HepG2 (cell line): Measurements from ENCODE around the gene MYLK. TPM values are rescaled to one million over a fixed set of nuclear protein-coding genes. Genes with fewer than 3 reads are reported as not detected.

Experiments used
- ELF4 ChIP-seq: sonication (generic); formaldehyde crosslinking; IDR thresholded peaks from 2 replicates; pipeline ENCODE4 v1.5.0; 2020; ENCODE audit warnings: missing genetic modification reagents, mild to moderate bottlenecking, moderate library complexity, borderline replicate concordance
- GPN1 ChIP-seq: sonication (generic); formaldehyde crosslinking; IDR thresholded peaks from 2 replicates; pipeline ENCODE4 v1.5.1; 2020; ENCODE audit warnings: missing genetic modification reagents, borderline replicate concordance
- HNF4G ChIP-seq, 2 experiments: sonication (generic) in 1 of 2; formaldehyde crosslinking in 1 of 2; IDR thresholded peaks; 2 replicates each; pipeline versions ENCODE4 v1.4.0 to v1.6.1; 2011 to 2020; ENCODE audit warnings: borderline replicate concordance in 2 of 2, low read depth in 2 of 2, mild to moderate bottlenecking in 2 of 2, low read length in 1 of 2, missing genetic modification reagents in 1 of 2, moderate library complexity in 1 of 2
- HOXA5 ChIP-seq: sonication (generic); formaldehyde crosslinking; IDR thresholded peaks from 2 replicates; pipeline ENCODE4 v1.4.0; 2020; ENCODE audit warnings: missing genetic modification reagents
- KMT2A ChIP-seq: sonication (generic); formaldehyde crosslinking; IDR thresholded peaks from 2 replicates; pipeline ENCODE4 v1.4.0; 2020; ENCODE audit warnings: missing genetic modification reagents
- MBD4 ChIP-seq: IDR thresholded peaks from 2 replicates; pipeline ENCODE4 v1.6.1; 2012; ENCODE audit warnings: low read length, inconsistent platforms, borderline replicate concordance
- MTF1 ChIP-seq: sonication (generic); formaldehyde crosslinking; IDR thresholded peaks from 2 replicates; pipeline ENCODE4 v1.5.0; 2020; ENCODE audit warnings: missing genetic modification reagents
- MZF1 ChIP-seq: sonication (generic); formaldehyde crosslinking; IDR thresholded peaks from 2 replicates; pipeline ENCODE4 v1.8.1; 2023; ENCODE audit warnings: mild to moderate bottlenecking, missing genetic modification reagents, borderline replicate concordance
- PAWR ChIP-seq: sonication (generic); formaldehyde crosslinking; IDR thresholded peaks from 2 replicates; pipeline ENCODE4 v1.4.0; 2020; ENCODE audit warnings: missing genetic modification reagents, mild to moderate bottlenecking, borderline replicate concordance
- PHB2 ChIP-seq: fragments of 450-650 bp; IDR thresholded peaks from 2 replicates; pipeline ENCODE4 v1.6.1; 2018; ENCODE audit not compliant: partially characterized antibody
- SALL2 ChIP-seq: sonication (generic); formaldehyde crosslinking; IDR thresholded peaks from 2 replicates; pipeline ENCODE4 v1.8.1; 2023; ENCODE audit warnings: mild to moderate bottlenecking, missing genetic modification reagents, inconsistent platforms
- SP2 ChIP-seq: sonication (generic); formaldehyde crosslinking; IDR thresholded peaks from 2 replicates; pipeline ENCODE4 v1.5.1; 2020; ENCODE audit warnings: mild to moderate bottlenecking, missing genetic modification reagents
- ZNF431 ChIP-seq: sonication (generic); formaldehyde crosslinking; IDR thresholded peaks from 2 replicates; pipeline ENCODE4 v1.9.0; 2022; ENCODE audit warnings: missing genetic modification reagents, low read depth, mild to moderate bottlenecking, borderline replicate concordance
- ZNF543 ChIP-seq: sonication (generic); formaldehyde crosslinking; IDR thresholded peaks from 2 replicates; pipeline ENCODE4 v1.4.0; 2020; ENCODE audit warnings: mild to moderate bottlenecking, missing genetic modification reagents
- ZNF564 ChIP-seq: sonication (generic); formaldehyde crosslinking; IDR thresholded peaks from 2 replicates; pipeline ENCODE4 v1.8.1; 2023; ENCODE audit warnings: mild to moderate bottlenecking, missing genetic modification reagents
- polyA plus RNA-seq, 8 experiments: library from polyadenylated mRNA; depleted of rRNA in 3 of 8; stranded (reverse) in 7 of 8; unstranded in 1 of 8; fragments of >200 nt; fragmentation: Illumina TruSeq in 4 of 8; extraction: Trizol in 4 of 8; gene quantifications; 2 replicates each; pipeline versions ENCODE4 v1.2.1 to v1.2.3, GENCODE V29; 2011 to 2016; ENCODE audit warnings: low read depth in 4 of 8, missing spikeins in 1 of 8, mixed read lengths in 1 of 8; ENCODE audit not compliant: insufficient read depth in 1 of 8
- total RNA-seq, 5 experiments: library from RNA; depleted of rRNA; stranded (reverse); fragments of >200 nt; fragmentation: Illumina TruSeq; extraction: Trizol; gene quantifications; 2 replicates each; pipeline ENCODE4 v1.2.3, GENCODE V29; 2016; ENCODE audit warnings: low read depth in 1 of 5
- TF ChIP-seq, protein P1 (sequence below): sonication (generic); formaldehyde crosslinking; IDR thresholded peaks from 2 replicates; pipeline ENCODE4 v1.4.0; 2020; ENCODE audit warnings: missing genetic modification reagents, borderline replicate concordance
- TF ChIP-seq, protein P2 (sequence below): sonication (generic); formaldehyde crosslinking; IDR thresholded peaks from 2 replicates; pipeline ENCODE4 v1.5.1; 2020; ENCODE audit warnings: mild to moderate bottlenecking, missing genetic modification reagents, moderate library complexity

The MYLK gene
- total and polyA plus RNA-seq, 2 of the 13 experiments (the other 11 are each of a cell fraction or from before 2014, with no cell fraction given) = 10.6 to 34.9 TPM

DNA sequence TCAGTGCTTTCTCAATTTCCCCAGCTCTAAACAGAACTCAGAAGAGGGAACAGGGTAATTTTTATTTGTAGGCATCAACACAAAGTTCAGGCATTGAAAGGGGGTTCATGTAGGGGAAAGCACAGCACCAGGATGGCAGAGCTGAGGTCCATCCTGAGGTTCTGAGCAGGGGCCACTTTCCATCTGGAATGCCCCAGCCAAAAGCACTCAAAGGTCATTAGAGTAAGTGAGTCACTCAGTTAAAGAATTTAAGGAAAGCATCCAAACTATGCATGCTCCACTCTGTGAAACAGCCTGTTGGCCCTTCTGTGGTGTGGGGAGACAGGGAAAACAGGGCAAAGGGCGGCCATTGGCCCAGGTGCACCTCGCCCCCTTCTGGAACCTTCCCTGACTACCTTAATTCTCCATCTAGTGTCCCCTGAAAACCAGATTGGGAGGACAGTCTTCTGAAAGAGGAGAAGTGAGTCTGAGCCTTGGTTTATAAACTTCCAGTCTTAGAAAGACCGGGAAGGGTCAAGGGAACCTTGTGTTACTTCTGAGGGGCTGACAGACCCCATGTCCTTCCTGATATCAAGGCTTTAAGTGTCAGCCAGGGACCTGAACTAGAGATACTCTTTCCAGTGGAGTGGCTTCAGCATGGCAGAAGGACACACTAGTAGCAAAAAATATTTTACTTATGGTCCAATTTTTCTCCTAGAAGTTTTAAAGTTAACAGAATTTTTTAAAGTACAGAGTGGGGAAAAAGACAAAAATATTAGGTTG lies 133.3 kb downstream of the MYLK start (continued):
- TF ChIP-seq PAWR (CRISPR knock-in tag) (no peak), HNF4G (IDR thresholded peaks at IDR 0.05; ENCODE audit: borderline replicate concordance, low read depth, low read length) (peak; percentile 95), HNF4G (CRISPR knock-in tag; IDR thresholded peaks at IDR 0.05; ENCODE audit: borderline replicate concordance, low read depth) (peak; percentile 85), ZNF564 (CRISPR knock-in tag) (no peak), ZNF431 (CRISPR knock-in tag) (0 out of 2 replicates have a peak, but pooled peaks have one; percentile 40), ZNF543 (0 out of 2 replicates have a peak, but pooled peaks have one; percentile 67), MZF1 (no peak), HOXA5 (CRISPR knock-in tag) (no peak), ELF4 (CRISPR knock-in tag) (no peak), MTF1 (CRISPR knock-in tag) (no peak), PHB2 (no peak), GPN1 (CRISPR knock-in tag) (no peak), SALL2 (no peak), KMT2A (CRISPR knock-in tag) (peak; percentile 51; the same call in 1 of the 2 replicates), MBD4 (peak; percentile 36; the same call in 1 of the 2 replicates), SP2 (CRISPR knock-in tag) (no peak)
- TF ChIP-seq, protein P1, sequence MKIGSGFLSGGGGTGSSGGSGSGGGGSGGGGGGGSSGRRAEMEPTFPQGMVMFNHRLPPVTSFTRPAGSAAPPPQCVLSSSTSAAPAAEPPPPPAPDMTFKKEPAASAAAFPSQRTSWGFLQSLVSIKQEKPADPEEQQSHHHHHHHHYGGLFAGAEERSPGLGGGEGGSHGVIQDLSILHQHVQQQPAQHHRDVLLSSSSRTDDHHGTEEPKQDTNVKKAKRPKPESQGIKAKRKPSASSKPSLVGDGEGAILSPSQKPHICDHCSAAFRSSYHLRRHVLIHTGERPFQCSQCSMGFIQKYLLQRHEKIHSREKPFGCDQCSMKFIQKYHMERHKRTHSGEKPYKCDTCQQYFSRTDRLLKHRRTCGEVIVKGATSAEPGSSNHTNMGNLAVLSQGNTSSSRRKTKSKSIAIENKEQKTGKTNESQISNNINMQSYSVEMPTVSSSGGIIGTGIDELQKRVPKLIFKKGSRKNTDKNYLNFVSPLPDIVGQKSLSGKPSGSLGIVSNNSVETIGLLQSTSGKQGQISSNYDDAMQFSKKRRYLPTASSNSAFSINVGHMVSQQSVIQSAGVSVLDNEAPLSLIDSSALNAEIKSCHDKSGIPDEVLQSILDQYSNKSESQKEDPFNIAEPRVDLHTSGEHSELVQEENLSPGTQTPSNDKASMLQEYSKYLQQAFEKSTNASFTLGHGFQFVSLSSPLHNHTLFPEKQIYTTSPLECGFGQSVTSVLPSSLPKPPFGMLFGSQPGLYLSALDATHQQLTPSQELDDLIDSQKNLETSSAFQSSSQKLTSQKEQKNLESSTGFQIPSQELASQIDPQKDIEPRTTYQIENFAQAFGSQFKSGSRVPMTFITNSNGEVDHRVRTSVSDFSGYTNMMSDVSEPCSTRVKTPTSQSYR (CRISPR knock-in tag) = peak; percentile 14; the same call in 1 of the 2 replicates
- TF ChIP-seq, protein P2, sequence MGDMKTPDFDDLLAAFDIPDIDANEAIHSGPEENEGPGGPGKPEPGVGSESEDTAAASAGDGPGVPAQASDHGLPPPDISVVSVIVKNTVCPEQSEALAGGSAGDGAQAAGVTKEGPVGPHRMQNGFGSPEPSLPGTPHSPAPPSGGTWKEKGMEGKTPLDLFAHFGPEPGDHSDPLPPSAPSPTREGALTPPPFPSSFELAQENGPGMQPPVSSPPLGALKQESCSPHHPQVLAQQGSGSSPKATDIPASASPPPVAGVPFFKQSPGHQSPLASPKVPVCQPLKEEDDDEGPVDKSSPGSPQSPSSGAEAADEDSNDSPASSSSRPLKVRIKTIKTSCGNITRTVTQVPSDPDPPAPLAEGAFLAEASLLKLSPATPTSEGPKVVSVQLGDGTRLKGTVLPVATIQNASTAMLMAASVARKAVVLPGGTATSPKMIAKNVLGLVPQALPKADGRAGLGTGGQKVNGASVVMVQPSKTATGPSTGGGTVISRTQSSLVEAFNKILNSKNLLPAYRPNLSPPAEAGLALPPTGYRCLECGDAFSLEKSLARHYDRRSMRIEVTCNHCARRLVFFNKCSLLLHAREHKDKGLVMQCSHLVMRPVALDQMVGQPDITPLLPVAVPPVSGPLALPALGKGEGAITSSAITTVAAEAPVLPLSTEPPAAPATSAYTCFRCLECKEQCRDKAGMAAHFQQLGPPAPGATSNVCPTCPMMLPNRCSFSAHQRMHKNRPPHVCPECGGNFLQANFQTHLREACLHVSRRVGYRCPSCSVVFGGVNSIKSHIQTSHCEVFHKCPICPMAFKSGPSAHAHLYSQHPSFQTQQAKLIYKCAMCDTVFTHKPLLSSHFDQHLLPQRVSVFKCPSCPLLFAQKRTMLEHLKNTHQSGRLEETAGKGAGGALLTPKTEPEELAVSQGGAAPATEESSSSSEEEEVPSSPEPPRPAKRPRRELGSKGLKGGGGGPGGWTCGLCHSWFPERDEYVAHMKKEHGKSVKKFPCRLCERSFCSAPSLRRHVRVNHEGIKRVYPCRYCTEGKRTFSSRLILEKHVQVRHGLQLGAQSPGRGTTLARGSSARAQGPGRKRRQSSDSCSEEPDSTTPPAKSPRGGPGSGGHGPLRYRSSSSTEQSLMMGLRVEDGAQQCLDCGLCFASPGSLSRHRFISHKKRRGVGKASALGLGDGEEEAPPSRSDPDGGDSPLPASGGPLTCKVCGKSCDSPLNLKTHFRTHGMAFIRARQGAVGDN (CRISPR knock-in tag) = peak; percentile 84
